Immature natural killer cell (primary cell): ENCODE data around the gene SH3BGRL3. TPM values are rescaled to one million over a fixed set of nuclear protein-coding genes. Genes with fewer than 3 reads are reported as not detected.
A peak's percentile ranks its signal among the peaks of the same experiment; 100 is the strongest.
"Not testable (repeated sequence)": the region's sequence is repeated elsewhere in the genome, so short reads cannot be mapped to it uniquely, and the experiment has no call there.

ENCODE experiments used
- DNase-seq, 3 donors: peaks; one replicate each; pipeline ENCODE4 v3.0.0; 2022; ENCODE audit warnings: mixed read lengths in 1 of 3
- H3K27ac Mint-ChIP-seq, 6 donors: one replicate each; pipeline ENCODE4 v1.8.0; 2020; ENCODE audit warnings: mixed read lengths in 6 of 6, mild to moderate bottlenecking in 5 of 6, inconsistent platforms in 4 of 6, moderate library complexity in 3 of 6
- H3K27me3 Mint-ChIP-seq, 3 donors: one replicate each; pipeline ENCODE4 v1.8.0; 2020 to 2021; ENCODE audit warnings: low read depth in 3 of 3, mild to moderate bottlenecking in 3 of 3, mixed read lengths in 3 of 3, moderate library complexity in 3 of 3, inconsistent platforms in 1 of 3
- H3K36me3 Mint-ChIP-seq, 3 donors: one replicate each; pipeline ENCODE4 v1.8.0; 2020; ENCODE audit warnings: mixed read lengths in 3 of 3, inconsistent platforms in 2 of 3, mild to moderate bottlenecking in 2 of 3
- H3K4me1 Mint-ChIP-seq, 2 donors: one replicate each; pipeline ENCODE4 v1.8.0; 2020; ENCODE audit warnings: inconsistent platforms in 2 of 2, mild to moderate bottlenecking in 2 of 2, mixed read lengths in 2 of 2, moderate library complexity in 1 of 2
- H3K4me3 Mint-ChIP-seq, 5 donors: one replicate each; pipeline ENCODE4 v1.8.0; 2020; ENCODE audit warnings: mild to moderate bottlenecking in 5 of 5, mixed read lengths in 5 of 5, inconsistent platforms in 3 of 5, moderate library complexity in 3 of 5
- H3K9me3 Mint-ChIP-seq, 6 donors: one replicate each; pipeline ENCODE4 v1.8.0; 2020; ENCODE audit warnings: mild to moderate bottlenecking in 6 of 6, mixed read lengths in 6 of 6, inconsistent platforms in 4 of 6, moderate library complexity in 3 of 6
- polyA plus RNA-seq, 3 donors: library from polyadenylated mRNA; unstranded; fragments of 300-500 nt; fragmentation: Illumina TruSeq; gene quantifications; one replicate each; pipeline ENCODE4 v1.2.3, GENCODE V29; 2021

SH3BGRL3 gene
- polyA plus RNA-seq, 3 donors from 2014 or later = 1,203 to 2,040 (median 1,333) TPM

- DNase-seq = no peak
- Mint-ChIP-seq H3K4me3 (peak overlapping the region; percentile 83 to 97 (median 94)), H3K27ac (peak overlapping the region; percentile 62 to 94 (median 88)), H3K36me3 (peaks cover 4 to 15% (median 9%) of the 10 kb centered on the region in 3 donors), H3K4me1 (peaks cover 72 to 90% of the 10 kb centered on the region in 2 donors), H3K9me3 (no peaks in the 10 kb centered on the region), H3K27me3 (peaks cover 1 to 4% (median 2%) of the 10 kb centered on the region in 3 donors)
Measured at GRCh38 chr1:26318338-26319064, 38.6 kb downstream of the SH3BGRL3 start.

- peak overlapping the region; percentile 83 to 94 (median 90) for H3K4me3 Mint-ChIP-seq
- H3K27me3 Mint-ChIP-seq = peaks cover 0 to 6% (median 1%) of the 10 kb centered on the region in 3 donors
- peaks cover 4 to 18% (median 5%) of the 10 kb centered on the region in 3 donors for H3K36me3 Mint-ChIP-seq
- no peaks in the 10 kb centered on the region for H3K9me3 Mint-ChIP-seq
- DNase-seq = no peak
- H3K4me1 Mint-ChIP-seq = peaks cover 50 to 66% of the 10 kb centered on the region in 2 donors
- H3K27ac Mint-ChIP-seq = peak overlapping the region; percentile 58 to 96 (median 93)
Measured at GRCh38 chr1:26320896-26321295, 41.0 kb downstream of the SH3BGRL3 start.

GRCh38 chr1:26321315-26322041 lies 41.6 kb downstream of the SH3BGRL3 start:
- Mint-ChIP-seq H3K36me3 (peaks cover 4 to 18% (median 5%) of the 10 kb centered on the region in 3 donors), H3K27me3 (peaks cover 0 to 6% (median 1%) of the 10 kb centered on the region in 3 donors), H3K4me3 (peak overlapping the region; percentile 79 to 94 (median 84)), H3K9me3 (no peaks in the 10 kb centered on the region), H3K27ac (peak overlapping the region; percentile 58 to 96 (median 93)), H3K4me1 (peaks cover 46 to 61% of the 10 kb centered on the region in 2 donors)
- DNase-seq = peak; percentile 87 to 90 (median 88)

- no peak overlapping the region for H3K4me3 Mint-ChIP-seq
- H3K4me1 Mint-ChIP-seq = peaks cover 43 to 55% of the 10 kb centered on the region in 2 donors
- peak overlapping the region in 1 of 6 donors; percentile 58 for H3K27ac Mint-ChIP-seq
- H3K9me3 Mint-ChIP-seq = no peaks in the 10 kb centered on the region
- peaks cover 0 to 6% (median 1%) of the 10 kb centered on the region in 3 donors for H3K27me3 Mint-ChIP-seq
- peaks cover 4 to 18% (median 5%) of the 10 kb centered on the region in 3 donors for H3K36me3 Mint-ChIP-seq
- DNase-seq = no peak
Measured at GRCh38 chr1:26322042-26322331, 42.1 kb downstream of the SH3BGRL3 start.

GRCh38 chr1:26323382-26323781 lies 43.5 kb downstream of the SH3BGRL3 start:
- Mint-ChIP-seq H3K4me1 (peaks cover 29 to 42% of the 10 kb centered on the region in 2 donors), H3K4me3 (no peak overlapping the region), H3K27ac (no peak overlapping the region), H3K27me3 (peaks cover 0 to 4% (median 1%) of the 10 kb centered on the region in 3 donors), H3K36me3 (peaks cover 4 to 18% (median 5%) of the 10 kb centered on the region in 3 donors), H3K9me3 (no peaks in the 10 kb centered on the region)
- no peak for DNase-seq

GRCh38 chr1:26324550-26324949 lies 44.7 kb downstream of the SH3BGRL3 start:
- Mint-ChIP-seq H3K9me3 (no peaks in the 10 kb centered on the region), H3K4me3 (no peak overlapping the region), H3K27me3 (peaks cover 0 to 4% (median 1%) of the 10 kb centered on the region in 3 donors), H3K27ac (no peak overlapping the region), H3K36me3 (peaks cover 4 to 18% (median 5%) of the 10 kb centered on the region in 3 donors), H3K4me1 (peaks cover 17 to 30% of the 10 kb centered on the region in 2 donors)
- no peak for DNase-seq

- DNase-seq = no peak
- Mint-ChIP-seq H3K27ac (no peak overlapping the region), H3K4me1 (no peaks in the 10 kb centered on the region), H3K27me3 (peaks cover 0 to 7% (median 2%) of the 10 kb centered on the region in 3 donors), H3K36me3 (peaks cover 0 to 9% (median 0%) of the 10 kb centered on the region in 3 donors), H3K4me3 (no peak overlapping the region), H3K9me3 (no peaks in the 10 kb centered on the region)
Measured at GRCh38 chr1:26327956-26328362, 48.1 kb downstream of the SH3BGRL3 start.

- Mint-ChIP-seq H3K4me3 (no peak overlapping the region), H3K36me3 (peaks cover 0 to 3% (median 0%) of the 10 kb centered on the region in 3 donors), H3K27me3 (peaks cover 0 to 7% (median 2%) of the 10 kb centered on the region in 3 donors), H3K4me1 (no peaks in the 10 kb centered on the region), H3K27ac (no peak overlapping the region), H3K9me3 (no peaks in the 10 kb centered on the region)
- no peak for DNase-seq
Measured at GRCh38 chr1:26328597-26328996, 48.7 kb downstream of the SH3BGRL3 start.

GRCh38 chr1:26329380-26329779 lies 49.5 kb downstream of the SH3BGRL3 start:
- not testable (repeated sequence) for H3K27ac Mint-ChIP-seq, H3K9me3 Mint-ChIP-seq, H3K4me1 Mint-ChIP-seq, H3K27me3 Mint-ChIP-seq, H3K36me3 Mint-ChIP-seq, DNase-seq, H3K4me3 Mint-ChIP-seq

- no peak overlapping the region for H3K27ac Mint-ChIP-seq
Measured at GRCh38 chr1:26330276-26330675, 50.4 kb downstream of the SH3BGRL3 start.

More at GRCh38 chr1:26330276-26330675, 50.4 kb downstream of the SH3BGRL3 start:
- Mint-ChIP-seq H3K4me1 (peaks cover under 1 to 6% of the 10 kb centered on the region in 2 donors), H3K27me3 (peaks cover 0 to 7% (median 2%) of the 10 kb centered on the region in 3 donors), H3K36me3 (no peaks in the 10 kb centered on the region), H3K9me3 (no peaks in the 10 kb centered on the region), H3K4me3 (no peak overlapping the region)
- DNase-seq = no peak

Other genes with a start within 250 kb of the SH3BGRL3 start
- gene SLC30A2, start 234.0 kb upstream of the SH3BGRL3 start, polyA plus RNA-seq = not detected
- gene TRIM63, start 212.5 kb upstream of the SH3BGRL3 start, polyA plus RNA-seq = under 1 TPM in 1 of 3 donors, not detected in 2; 0.14 TPM
- gene PDIK1L, start 168.3 kb upstream of the SH3BGRL3 start, polyA plus RNA-seq = 1 to 10 TPM in 2 of 3 donors, under 1 TPM in 1; 0.89 to 3.3 (median 2.3) TPM
- not detected for gene FAM110D, start 121.0 kb upstream of the SH3BGRL3 start, polyA plus RNA-seq
- not detected for gene C1orf232, start 111.1 kb upstream of the SH3BGRL3 start, polyA plus RNA-seq
- gene ZNF593, start 110.2 kb upstream of the SH3BGRL3 start, polyA plus RNA-seq = 10 to 100 TPM; 11.3 to 31.4 (median 27.1) TPM
- gene ZNF593OS, start 108.3 kb upstream of the SH3BGRL3 start, polyA plus RNA-seq = under 1 TPM in 1 of 3 donors, not detected in 2; 0.45 TPM
- not detected for gene CNKSR1, start 102.6 kb upstream of the SH3BGRL3 start, polyA plus RNA-seq
- gene CATSPER4, start 89.5 kb upstream of the SH3BGRL3 start, polyA plus RNA-seq = not detected
- 1 to 10 TPM; 4.0 to 6.9 (median 5.4) TPM for gene CEP85, start 45.9 kb upstream of the SH3BGRL3 start, polyA plus RNA-seq
- gene UBXN11, start 26.6 kb downstream of the SH3BGRL3 start, polyA plus RNA-seq = 1 to 10 TPM; 5.7 to 8.8 (median 8.3) TPM
- 1,000 to 10,000 TPM; 3,509 to 3,975 (median 3,639) TPM for gene CD52, start 37.9 kb downstream of the SH3BGRL3 start, polyA plus RNA-seq
- 1 to 10 TPM in 2 of 3 donors, not detected in 1; 1.2 to 1.3 TPM for gene CRYBG2, start 74.0 kb downstream of the SH3BGRL3 start, polyA plus RNA-seq
- 10 to 100 TPM in 2 of 3 donors, 1 to 10 TPM in 1; 4.1 to 61.3 (median 24.2) TPM for gene ZNF683, start 92.7 kb downstream of the SH3BGRL3 start, polyA plus RNA-seq
- gene LIN28A, start 130.7 kb downstream of the SH3BGRL3 start, polyA plus RNA-seq = not detected
- 10 to 100 TPM; 18.6 to 40.3 (median 24.4) TPM for gene DHDDS, start 152.2 kb downstream of the SH3BGRL3 start, polyA plus RNA-seq
- 100 to 1,000 TPM; 598 to 729 (median 677) TPM for gene HMGN2, start 192.4 kb downstream of the SH3BGRL3 start, polyA plus RNA-seq
- gene RPS6KA1, start 249.7 kb downstream of the SH3BGRL3 start, polyA plus RNA-seq = 100 to 1,000 TPM; 292 to 371 (median 349) TPM